ENCODE results near the gene SLC12A8. TPM values are rescaled to one million over a fixed set of nuclear protein-coding genes. Genes with fewer than 3 reads are reported as not detected.

Gene SLC12A8, protein sequence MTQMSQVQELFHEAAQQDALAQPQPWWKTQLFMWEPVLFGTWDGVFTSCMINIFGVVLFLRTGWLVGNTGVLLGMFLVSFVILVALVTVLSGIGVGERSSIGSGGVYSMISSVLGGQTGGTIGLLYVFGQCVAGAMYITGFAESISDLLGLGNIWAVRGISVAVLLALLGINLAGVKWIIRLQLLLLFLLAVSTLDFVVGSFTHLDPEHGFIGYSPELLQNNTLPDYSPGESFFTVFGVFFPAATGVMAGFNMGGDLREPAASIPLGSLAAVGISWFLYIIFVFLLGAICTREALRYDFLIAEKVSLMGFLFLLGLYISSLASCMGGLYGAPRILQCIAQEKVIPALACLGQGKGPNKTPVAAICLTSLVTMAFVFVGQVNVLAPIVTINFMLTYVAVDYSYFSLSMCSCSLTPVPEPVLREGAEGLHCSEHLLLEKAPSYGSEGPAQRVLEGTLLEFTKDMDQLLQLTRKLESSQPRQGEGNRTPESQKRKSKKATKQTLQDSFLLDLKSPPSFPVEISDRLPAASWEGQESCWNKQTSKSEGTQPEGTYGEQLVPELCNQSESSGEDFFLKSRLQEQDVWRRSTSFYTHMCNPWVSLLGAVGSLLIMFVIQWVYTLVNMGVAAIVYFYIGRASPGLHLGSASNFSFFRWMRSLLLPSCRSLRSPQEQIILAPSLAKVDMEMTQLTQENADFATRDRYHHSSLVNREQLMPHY
- total RNA-seq (2014; rRNA removed; shearing (Covaris generic); ENCODE audit: low replicate concordance), result 167 and 248 TPM in 2 replicates

DNA sequence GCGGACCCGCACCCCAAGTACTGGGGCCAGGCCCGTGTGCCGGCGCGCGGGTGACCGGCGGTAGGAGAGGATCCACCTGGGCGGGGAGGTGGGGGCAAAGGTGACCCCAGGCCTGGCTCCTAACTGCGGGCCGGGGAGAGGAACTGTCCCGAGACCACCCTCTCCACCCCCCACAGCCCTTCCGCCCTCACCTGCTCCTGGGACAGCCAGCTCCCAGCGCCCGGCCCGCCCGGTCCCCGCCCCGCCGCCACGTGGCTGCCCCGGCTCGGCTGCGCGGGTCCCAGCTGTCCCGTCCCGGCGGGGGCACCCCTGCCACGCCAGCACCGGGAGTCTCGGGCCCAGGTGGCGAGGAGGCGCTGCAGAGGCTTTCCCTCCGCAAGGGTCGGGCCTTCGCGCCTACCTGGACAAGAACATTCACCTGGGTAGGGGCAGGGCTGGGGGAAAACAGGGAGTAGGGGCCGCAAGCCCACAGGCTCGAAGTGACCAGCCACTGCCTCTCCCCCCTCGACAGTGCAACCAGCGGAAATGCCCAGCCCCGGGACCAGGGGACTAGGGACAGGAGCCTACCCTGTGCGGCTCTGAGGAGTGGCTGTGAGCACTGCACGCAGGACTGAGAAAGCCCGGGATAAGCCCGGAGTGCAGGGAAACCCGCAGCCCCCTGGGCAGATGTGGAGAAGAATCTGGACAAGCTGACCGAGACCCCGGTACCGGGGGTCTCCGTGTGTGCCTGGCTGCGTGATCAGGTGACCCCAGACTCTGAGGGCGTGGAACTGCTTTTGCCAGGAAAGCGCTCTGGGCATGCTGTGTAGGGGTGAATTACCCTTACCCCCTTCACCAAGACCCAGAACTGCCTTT, at the start of gene SLC12A8:
Gene SLC12A8, minus strand, starts transcription at position 240 of the 855 bp plus-strand sequence. CDS start 1,399 bp downstream, outside the sequence.
- in situ Hi-C loops (cut with HindIII; ENCODE audit: low pct_unique_long_range_greater_than_20kb, low sequenced_read_pairs), result no loop called here
- DNase-seq (ENCODE audit: low read depth), result no peak

DNA sequence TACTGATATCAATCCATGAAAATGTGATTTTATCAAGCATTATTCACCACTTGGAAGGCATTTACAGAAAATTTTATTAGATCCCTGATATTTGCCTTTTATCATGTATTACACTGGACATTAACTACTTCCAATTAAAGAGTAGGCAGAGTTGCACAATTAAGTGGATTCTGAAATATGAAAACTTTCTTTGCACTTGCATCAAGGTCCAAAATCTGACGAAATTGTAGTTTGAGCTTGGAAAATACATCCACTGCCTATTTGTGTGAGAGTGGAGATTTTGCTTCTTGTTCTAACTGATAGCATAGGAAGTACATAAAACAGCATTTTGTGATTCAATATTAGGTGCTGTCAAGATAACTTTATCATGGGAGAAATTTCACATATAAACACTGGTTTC, 49.6 kb upstream of the SLC12A8 start:
- DNase-seq (ENCODE audit: low read depth), result no peak
- in situ Hi-C loops (cut with HindIII; ENCODE audit: low pct_unique_long_range_greater_than_20kb, low sequenced_read_pairs), result no loop called here

DNA sequence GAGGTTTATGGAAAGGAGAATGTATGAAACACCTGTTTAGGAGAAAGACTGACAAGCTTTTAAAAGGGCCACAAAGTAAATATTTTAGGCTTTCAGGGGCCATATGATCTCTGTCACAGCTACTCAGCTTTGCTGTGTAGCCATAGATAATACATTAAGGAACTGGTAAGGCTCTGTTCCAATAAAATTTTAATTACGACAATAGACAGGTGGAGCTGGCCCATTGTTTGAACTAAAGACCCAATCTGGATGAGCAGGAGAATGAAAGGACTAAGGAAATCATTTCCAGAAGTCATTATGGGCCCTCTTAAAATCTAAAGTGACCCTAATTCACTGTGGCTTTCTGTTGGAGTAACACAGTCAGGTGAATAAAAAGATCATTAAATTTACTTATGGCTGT, 48.5 kb upstream of the SLC12A8 start:
- in situ Hi-C loops (cut with HindIII; ENCODE audit: low pct_unique_long_range_greater_than_20kb, low sequenced_read_pairs), result no loop called here
- DNase-seq (ENCODE audit: low read depth), result no peak

DNA sequence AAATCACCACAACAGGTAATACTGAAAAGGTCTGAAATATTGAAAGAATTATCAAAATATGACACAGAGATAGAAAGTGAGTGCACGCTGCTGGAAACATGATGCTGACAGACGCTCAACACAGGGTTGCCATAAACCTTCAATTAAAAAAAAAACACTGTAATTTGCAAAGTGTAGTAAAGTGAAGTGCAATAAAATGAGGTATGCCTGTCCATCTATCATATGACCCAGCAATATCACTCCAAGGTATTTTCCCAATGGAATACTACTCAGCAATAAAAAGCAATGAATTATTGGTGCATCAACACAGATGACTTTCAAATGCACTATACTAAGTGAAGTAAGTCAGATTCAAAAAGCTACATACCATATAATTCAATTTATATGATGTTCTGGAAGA, 47.6 kb upstream of the SLC12A8 start:
- in situ Hi-C loops (cut with HindIII; ENCODE audit: low pct_unique_long_range_greater_than_20kb, low sequenced_read_pairs), result no loop called here
- DNase-seq (ENCODE audit: low read depth), result no peak

DNA sequence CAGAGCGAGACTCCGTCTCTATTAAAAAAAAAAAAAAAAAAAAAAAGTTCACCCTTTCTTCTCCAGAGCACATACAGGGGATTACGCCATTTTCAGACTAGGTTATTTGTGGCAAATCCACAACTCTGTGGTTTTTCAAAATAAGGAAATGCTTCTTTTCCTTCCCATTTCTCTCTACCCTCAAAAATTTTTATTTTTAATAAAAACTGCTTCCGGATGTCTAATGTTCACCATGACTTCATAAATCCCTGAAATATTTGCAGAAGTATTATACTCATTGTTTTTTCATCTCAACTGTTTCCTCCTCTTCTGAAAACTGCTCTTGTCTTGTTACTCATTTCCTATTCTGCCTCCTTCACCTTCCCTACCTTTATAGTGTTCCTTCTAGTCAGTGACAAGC, 45.0 kb upstream of the SLC12A8 start:
- in situ Hi-C loops (cut with HindIII; ENCODE audit: low pct_unique_long_range_greater_than_20kb, low sequenced_read_pairs), result no loop called here
- no peak for DNase-seq (ENCODE audit: low read depth)

DNA sequence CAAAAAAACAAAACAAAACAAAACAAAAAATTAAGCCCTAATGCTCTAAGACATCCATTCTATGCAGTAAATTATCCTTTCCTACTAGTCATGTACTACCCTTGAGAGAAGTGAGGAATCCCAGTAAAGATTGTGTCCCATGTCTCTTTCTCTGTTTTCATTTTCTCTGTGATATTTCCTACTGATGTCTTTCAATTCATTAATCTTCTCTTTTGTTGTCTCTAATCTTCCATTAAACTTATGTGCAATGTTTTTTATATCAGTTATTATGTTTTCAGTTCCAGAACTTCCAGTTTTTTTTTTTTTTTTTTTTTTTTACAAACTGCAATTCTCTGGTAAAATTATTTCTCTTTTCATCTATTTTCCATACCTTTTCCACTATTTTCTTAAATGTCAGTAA, 44.1 kb upstream of the SLC12A8 start:
- no peak for DNase-seq (ENCODE audit: low read depth)
- in situ Hi-C loops (cut with HindIII; ENCODE audit: low pct_unique_long_range_greater_than_20kb, low sequenced_read_pairs), result no loop called here

DNA sequence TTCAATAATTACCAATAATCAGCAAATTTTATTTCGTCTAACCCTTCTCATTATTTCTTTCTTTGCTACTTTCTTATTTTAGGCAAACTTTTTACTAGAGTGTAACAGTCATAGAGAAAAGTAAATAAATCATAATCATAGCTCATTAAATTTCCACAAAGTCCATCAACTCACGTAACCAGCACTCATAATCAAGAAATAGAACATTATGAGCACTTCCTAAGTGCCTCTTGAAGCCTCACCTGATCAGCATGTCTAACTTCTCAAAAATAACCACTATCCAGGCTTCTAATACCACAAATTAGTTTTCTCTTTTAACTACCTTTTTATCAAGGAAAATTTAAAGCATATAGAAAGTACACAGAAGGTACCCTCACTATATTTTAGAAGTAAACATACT, 38.4 kb upstream of the SLC12A8 start:
- in situ Hi-C loops (cut with HindIII; ENCODE audit: low pct_unique_long_range_greater_than_20kb, low sequenced_read_pairs), result no loop called here
- no peak for DNase-seq (ENCODE audit: low read depth)

DNA sequence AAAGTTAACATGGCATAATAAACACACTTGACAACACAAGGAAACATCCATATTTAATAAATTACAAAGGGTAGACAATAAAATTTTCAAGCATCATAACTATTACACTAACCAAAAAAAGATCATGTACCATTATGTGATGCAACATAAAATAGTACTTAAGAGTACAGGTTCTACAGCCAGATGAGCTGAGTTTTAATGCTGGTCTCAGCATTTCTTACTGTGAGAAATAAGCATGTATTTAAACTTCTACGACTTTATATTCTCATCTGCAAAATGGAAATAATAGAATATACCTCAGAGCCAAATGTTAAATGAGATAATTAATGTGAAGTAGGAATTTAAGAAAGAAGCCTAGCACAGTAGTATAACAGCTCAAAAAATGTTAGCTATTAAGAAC, 33.7 kb upstream of the SLC12A8 start:
- DNase-seq (ENCODE audit: low read depth), result no peak

DNA sequence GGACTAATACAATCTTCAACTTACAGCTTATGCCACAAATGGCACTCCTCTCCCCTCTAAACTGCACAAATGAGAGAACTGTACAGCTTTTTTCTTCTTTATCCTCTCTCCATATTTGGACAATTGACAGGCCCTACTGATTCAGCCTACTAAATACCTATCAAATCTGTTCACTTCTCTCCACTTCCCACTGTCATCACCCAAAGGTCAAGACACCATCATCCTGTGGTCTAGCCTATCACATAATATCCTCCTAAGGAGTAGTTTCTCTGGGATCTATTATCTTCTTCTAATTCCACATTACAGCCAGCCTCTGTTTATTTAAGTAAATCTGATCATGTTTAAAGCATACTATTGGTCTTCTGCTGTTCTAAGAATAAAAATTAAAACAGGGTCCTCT, 33.0 kb upstream of the SLC12A8 start:
- no peak for DNase-seq (ENCODE audit: low read depth)
- in situ Hi-C loops (cut with HindIII; ENCODE audit: low pct_unique_long_range_greater_than_20kb, low sequenced_read_pairs), result no loop called here

More for the DNA sequence above, 33.7 kb upstream of the SLC12A8 start:
- in situ Hi-C loops (cut with HindIII; ENCODE audit: low pct_unique_long_range_greater_than_20kb, low sequenced_read_pairs), result no loop called here

DNA sequence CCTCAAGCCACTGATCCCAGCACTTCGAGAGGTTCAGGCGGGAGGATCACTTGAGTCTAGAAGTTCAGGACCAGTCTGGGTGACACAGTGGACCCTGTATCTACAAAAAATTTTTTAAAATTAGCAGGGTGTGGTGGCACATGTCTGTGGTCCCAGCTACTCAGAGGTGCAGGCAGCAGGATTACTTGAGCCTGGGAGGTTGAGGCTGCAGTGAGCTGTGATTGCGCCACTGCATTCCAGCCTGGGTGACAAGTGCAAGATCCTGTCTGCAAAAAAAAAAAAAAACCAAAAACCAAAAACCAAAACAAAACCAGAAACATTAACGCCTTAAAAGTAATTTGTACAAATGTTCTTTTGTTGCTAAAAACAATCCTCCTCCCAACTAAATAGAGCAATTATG, 27.9 kb upstream of the SLC12A8 start:
- no peak for DNase-seq (ENCODE audit: low read depth)
- in situ Hi-C loops (cut with HindIII; ENCODE audit: low pct_unique_long_range_greater_than_20kb, low sequenced_read_pairs), result no loop called here

DNA sequence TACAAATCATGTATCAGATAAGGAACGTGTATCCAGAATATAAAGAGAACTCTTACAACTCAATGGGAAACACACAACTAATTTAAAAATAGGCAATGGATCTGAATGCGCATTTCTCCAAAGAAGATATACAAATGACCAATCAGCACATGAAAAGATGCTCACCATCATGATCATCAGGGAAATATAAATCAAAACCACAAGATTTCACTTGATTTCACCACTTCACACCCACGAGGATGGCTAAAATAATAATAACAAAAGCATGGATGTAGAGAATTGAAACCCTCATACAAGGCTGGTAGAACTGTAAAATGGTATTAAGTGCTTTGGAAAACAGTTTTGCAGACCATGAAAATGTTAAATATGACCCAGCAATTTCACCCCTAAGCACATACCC, 26.7 kb upstream of the SLC12A8 start:
- in situ Hi-C loops (cut with HindIII; ENCODE audit: low pct_unique_long_range_greater_than_20kb, low sequenced_read_pairs), result no loop called here
- no peak for DNase-seq (ENCODE audit: low read depth)

DNA sequence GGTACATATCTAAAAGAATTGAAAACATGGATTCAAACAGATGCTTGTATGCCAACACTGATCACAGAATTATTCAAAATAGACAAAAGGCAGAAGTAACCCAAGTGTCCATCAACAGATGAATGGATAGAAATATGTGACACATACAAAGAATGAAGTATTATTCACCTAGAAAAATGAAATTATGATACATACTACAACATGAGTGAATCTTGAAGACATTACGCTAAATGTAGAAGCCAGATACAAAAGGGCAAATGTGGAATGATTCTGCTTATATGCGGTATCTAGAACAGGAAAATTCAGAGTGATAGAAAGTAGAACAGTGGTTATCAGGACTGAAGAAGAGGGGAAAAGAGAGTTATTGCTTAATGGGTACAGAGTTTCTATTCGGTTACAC, 26.2 kb upstream of the SLC12A8 start:
- no peak for DNase-seq (ENCODE audit: low read depth)
- in situ Hi-C loops (cut with HindIII; ENCODE audit: low pct_unique_long_range_greater_than_20kb, low sequenced_read_pairs), result no loop called here

DNA sequence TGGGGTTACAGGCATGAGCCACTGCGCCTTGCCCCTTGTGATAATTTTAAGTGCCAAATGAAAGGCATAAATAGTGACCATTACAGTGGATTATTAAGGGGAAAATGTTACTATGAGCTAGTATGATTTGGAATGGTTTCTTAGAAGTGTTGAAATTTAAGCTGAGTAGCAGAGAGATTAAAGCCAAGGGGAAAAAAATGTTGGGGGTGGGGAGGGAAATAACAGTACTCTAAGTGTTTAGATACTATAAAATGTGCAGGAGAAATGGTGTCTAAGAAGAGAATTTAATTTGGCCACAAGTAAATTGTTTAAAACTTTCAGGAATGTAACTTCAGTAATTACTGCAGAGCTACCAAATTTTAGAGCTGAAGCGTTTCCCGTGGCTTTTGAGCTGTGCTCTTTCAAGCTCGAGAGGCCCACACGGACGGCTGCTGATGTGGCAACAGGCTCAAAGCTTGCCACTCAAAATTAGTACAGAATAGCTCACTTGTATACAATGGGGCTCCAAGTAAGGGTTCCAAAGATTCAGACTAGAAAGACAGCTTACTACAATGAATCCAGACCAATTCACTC, 23.9 kb upstream of the SLC12A8 start:
- no peak for DNase-seq (ENCODE audit: low read depth)
- in situ Hi-C loops (cut with HindIII; ENCODE audit: low pct_unique_long_range_greater_than_20kb, low sequenced_read_pairs), result no loop called here

DNA sequence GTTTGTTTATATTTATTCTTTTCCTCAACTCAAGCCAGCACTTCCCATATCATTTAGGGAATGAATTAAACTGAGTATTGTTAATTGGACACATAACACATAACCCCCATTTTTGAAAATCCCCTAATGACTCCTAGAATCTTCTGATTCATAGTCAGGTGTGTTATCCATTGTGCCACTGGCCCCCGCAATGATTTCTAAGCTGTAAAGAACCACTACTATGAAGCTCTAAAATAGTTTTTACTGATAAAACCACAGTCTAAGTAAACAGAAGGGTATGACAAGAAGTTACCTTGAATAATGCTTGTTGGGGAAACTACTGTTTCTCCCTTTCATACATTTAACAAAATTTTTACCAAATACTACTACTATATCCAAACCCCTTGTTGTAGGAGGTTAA, 22.3 kb upstream of the SLC12A8 start:
- in situ Hi-C loops (cut with HindIII; ENCODE audit: low pct_unique_long_range_greater_than_20kb, low sequenced_read_pairs), result no loop called here
- no peak for DNase-seq (ENCODE audit: low read depth)

DNA sequence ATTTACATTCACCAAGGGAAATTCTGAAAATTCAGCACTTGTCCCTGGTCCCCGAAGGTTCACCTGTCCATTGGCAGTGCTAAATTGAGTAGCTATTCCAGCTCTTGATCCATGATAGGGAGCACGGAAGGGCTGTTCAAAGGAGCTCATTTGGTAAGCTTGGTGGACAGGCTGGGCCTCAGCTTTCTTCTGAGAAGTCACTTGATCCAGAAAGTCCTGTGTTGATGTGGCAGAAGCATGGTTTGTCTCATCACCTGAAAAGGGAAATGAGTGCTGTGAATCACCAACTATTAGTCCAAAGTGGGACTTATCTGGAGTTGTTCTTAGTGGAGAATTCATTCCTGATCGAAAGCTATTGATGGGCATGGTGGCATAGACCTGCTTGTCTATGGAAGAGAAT, 19.9 kb upstream of the SLC12A8 start:
- no peak for DNase-seq (ENCODE audit: low read depth)
- in situ Hi-C loops (cut with HindIII; ENCODE audit: low pct_unique_long_range_greater_than_20kb, low sequenced_read_pairs), result no loop called here

DNA sequence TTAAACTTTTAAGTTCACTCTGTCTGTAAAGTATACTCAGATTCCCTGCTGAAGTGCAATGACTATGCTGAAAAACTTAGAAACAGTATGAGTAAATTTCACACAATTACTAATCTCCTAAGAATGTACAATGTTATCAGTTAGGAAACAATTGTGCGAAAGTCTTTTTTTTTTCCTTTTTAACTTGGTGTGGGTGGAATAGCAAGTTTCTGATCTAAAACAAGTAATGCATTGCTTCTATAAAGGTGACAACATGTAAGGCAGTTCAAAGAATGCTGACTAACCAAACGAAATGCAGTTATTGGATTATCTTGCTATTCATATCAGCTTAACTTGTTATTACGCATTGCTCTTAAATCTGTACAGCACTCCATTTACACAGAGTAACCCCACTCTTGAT, 19.3 kb upstream of the SLC12A8 start:
- peak; percentile 56 for DNase-seq (ENCODE audit: low read depth)
- in situ Hi-C loops (cut with HindIII; ENCODE audit: low pct_unique_long_range_greater_than_20kb, low sequenced_read_pairs), result no loop called here

DNA sequence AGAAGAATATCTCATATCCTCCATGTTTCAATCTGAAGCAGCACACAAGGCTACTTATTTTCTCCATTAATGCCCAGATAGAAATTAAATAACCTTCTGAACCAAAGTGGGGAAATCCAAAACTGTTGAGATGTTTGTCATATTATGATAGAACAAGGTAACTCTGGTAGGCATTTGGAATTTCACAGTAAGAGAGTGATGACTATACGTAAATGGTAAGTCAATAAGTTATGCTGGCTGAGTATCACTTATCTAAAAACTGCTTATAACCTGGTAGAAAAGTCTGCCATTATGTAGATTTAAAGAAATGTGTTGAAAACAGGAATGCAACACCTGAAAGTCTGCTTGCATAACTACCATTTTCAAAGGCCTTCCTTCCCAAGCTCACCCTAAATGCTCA, 17.2 kb upstream of the SLC12A8 start:
- in situ Hi-C loops (cut with HindIII; ENCODE audit: low pct_unique_long_range_greater_than_20kb, low sequenced_read_pairs), result no loop called here
- DNase-seq (ENCODE audit: low read depth), result no peak

DNA sequence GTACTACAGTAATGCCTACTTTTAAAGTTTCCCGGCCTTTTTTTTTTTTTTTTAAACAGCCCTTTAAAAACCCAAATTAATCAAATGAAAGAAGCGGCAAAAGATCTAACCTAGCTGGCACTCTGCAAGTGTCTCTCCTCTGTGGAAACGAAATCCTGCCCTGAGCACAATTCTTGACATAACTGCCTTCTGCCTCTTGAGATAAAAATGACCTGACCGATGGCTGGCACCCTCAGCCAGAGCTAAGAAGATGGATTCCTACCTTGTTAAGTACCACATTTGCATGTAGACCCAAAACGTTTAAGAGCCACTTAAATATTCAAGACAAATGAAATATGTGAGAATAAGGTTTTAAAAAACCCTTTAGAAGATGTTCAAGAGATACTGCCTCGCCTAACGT, 16.6 kb upstream of the SLC12A8 start:
- in situ Hi-C loops (cut with HindIII; ENCODE audit: low pct_unique_long_range_greater_than_20kb, low sequenced_read_pairs), result no loop called here
- no peak for DNase-seq (ENCODE audit: low read depth)

DNA sequence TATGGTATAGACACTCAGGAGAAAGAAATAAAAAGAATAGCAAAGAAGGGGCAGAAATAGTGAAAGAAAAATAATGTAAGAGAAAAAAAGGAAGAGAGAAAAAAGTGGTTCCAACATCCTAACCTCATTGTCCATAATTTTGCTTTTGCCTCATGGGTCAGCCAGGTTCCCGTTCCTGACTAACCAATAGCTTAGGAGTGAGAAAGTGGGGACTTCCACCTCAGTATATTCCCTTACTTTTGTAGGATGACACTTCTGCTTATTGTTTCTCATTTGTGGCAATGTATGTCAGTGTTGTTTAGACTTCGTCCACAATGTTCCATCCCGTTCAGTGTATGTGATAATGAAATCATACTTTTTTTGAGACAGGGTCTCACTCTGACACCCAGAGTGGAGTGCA, 9.3 kb upstream of the SLC12A8 start:
- no peak for DNase-seq (ENCODE audit: low read depth)
- in situ Hi-C loops (cut with HindIII; ENCODE audit: low pct_unique_long_range_greater_than_20kb, low sequenced_read_pairs), result no loop called here

All from Caki2 (cell line).